Measurements from ENCODE around the gene MGME1. TPM values are rescaled to one million over a fixed set of nuclear protein-coding genes. Genes with fewer than 3 reads are reported as not detected.

MGME1 gene
- total and polyA plus RNA-seq, 2 of the 13 experiments (the other 11 are each of a cell fraction or from before 2014, with no cell fraction given) = 36.7 to 66.6 TPM

DNA sequence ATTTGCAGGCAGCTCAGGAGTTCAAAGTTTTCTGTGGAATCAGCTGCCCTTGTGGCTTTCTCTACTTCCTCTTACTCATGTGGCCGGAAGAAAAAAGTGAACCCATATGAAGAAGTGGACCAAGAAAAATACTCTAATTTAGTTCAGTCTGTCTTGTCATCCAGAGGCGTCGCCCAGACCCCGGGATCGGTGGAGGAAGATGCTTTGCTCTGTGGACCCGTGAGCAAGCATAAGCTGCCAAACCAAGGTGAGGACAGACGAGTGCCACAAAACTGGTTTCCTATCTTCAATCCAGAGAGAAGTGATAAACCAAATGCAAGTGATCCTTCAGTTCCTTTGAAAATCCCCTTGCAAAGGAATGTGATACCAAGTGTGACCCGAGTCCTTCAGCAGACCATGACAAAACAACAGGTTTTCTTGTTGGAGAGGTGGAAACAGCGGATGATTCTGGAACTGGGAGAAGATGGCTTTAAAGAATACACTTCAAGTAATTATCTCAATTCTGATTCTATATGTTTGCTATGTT lies 1.1 kb downstream of the MGME1 start (continued):
- TF ChIP-seq, protein P1, sequence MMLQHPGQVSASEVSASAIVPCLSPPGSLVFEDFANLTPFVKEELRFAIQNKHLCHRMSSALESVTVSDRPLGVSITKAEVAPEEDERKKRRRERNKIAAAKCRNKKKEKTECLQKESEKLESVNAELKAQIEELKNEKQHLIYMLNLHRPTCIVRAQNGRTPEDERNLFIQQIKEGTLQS (CRISPR knock-in tag; IDR thresholded peaks at IDR 0.05) = no peak
- TF ChIP-seq ZBTB3 (CRISPR knock-in tag; IDR thresholded peaks at IDR 0.05; ENCODE audit: borderline replicate concordance, low read depth) (no peak), ZNF451 (CRISPR knock-in tag; IDR thresholded peaks at IDR 0.05) (no peak), NR2F2 (IDR thresholded peaks at IDR 0.05; ENCODE audit: borderline replicate concordance, low read depth) (0 out of 2 replicates have a peak, but pooled peaks have one; percentile 46), GFI1 (CRISPR knock-in tag; IDR thresholded peaks at IDR 0.05; ENCODE audit: borderline replicate concordance) (peak; percentile 15; the same call in 1 of the 2 replicates), TRIM24 (CRISPR knock-in tag; IDR thresholded peaks at IDR 0.05) (no peak), ZNF747 (CRISPR knock-in tag; IDR thresholded peaks at IDR 0.05; ENCODE audit: borderline replicate concordance) (no peak), KDM6A (CRISPR knock-in tag; IDR thresholded peaks at IDR 0.05; ENCODE audit: low read depth) (no peak; the same call in 1 of the 2 replicates), ZNF484 (CRISPR knock-in tag; IDR thresholded peaks at IDR 0.05; ENCODE audit: borderline replicate concordance, low read depth) (no peak), ZNF17 (CRISPR knock-in tag; IDR thresholded peaks at IDR 0.05) (no peak)
- TF ChIP-seq, protein P2, sequence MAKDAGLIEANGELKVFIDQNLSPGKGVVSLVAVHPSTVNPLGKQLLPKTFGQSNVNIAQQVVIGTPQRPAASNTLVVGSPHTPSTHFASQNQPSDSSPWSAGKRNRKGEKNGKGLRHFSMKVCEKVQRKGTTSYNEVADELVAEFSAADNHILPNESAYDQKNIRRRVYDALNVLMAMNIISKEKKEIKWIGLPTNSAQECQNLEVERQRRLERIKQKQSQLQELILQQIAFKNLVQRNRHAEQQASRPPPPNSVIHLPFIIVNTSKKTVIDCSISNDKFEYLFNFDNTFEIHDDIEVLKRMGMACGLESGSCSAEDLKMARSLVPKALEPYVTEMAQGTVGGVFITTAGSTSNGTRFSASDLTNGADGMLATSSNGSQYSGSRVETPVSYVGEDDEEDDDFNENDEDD (CRISPR knock-in tag; IDR thresholded peaks at IDR 0.05; ENCODE audit: borderline replicate concordance) = no peak
- TF ChIP-seq, protein P3, sequence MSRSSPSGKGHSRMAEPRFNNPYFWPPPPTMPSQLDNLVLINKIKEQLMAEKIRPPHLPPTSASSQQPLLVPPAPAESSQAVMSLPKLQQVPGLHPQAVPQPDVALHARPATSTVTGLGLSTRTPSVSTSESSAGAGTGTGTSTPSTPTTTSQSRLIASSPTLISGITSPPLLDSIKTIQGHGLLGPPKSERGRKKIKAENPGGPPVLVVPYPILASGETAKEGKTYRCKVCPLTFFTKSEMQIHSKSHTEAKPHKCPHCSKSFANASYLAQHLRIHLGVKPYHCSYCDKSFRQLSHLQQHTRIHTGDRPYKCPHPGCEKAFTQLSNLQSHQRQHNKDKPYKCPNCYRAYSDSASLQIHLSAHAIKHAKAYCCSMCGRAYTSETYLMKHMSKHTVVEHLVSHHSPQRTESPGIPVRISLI (CRISPR knock-in tag; IDR thresholded peaks at IDR 0.05; ENCODE audit: borderline replicate concordance) = no peak
- TF ChIP-seq, protein P4, sequence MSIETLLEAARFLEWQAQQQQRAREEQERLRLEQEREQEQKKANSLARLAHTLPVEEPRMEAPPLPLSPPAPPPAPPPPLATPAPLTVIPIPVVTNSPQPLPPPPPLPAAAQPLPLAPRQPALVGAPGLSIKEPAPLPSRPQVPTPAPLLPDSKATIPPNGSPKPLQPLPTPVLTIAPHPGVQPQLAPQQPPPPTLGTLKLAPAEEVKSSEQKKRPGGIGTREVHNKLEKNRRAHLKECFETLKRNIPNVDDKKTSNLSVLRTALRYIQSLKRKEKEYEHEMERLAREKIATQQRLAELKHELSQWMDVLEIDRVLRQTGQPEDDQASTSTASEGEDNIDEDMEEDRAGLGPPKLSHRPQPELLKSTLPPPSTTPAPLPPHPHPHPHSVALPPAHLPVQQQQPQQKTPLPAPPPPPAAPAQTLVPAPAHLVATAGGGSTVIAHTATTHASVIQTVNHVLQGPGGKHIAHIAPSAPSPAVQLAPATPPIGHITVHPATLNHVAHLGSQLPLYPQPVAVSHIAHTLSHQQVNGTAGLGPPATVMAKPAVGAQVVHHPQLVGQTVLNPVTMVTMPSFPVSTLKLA (IDR thresholded peaks at IDR 0.05) = no peak
- TF ChIP-seq, protein P5, sequence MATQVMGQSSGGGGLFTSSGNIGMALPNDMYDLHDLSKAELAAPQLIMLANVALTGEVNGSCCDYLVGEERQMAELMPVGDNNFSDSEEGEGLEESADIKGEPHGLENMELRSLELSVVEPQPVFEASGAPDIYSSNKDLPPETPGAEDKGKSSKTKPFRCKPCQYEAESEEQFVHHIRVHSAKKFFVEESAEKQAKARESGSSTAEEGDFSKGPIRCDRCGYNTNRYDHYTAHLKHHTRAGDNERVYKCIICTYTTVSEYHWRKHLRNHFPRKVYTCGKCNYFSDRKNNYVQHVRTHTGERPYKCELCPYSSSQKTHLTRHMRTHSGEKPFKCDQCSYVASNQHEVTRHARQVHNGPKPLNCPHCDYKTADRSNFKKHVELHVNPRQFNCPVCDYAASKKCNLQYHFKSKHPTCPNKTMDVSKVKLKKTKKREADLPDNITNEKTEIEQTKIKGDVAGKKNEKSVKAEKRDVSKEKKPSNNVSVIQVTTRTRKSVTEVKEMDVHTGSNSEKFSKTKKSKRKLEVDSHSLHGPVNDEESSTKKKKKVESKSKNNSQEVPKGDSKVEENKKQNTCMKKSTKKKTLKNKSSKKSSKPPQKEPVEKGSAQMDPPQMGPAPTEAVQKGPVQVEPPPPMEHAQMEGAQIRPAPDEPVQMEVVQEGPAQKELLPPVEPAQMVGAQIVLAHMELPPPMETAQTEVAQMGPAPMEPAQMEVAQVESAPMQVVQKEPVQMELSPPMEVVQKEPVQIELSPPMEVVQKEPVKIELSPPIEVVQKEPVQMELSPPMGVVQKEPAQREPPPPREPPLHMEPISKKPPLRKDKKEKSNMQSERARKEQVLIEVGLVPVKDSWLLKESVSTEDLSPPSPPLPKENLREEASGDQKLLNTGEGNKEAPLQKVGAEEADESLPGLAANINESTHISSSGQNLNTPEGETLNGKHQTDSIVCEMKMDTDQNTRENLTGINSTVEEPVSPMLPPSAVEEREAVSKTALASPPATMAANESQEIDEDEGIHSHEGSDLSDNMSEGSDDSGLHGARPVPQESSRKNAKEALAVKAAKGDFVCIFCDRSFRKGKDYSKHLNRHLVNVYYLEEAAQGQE (IDR thresholded peaks at IDR 0.05; ENCODE audit: borderline replicate concordance in 1 of 2, low read depth in 1 of 2, low read length in 2 of 2) = no peak; a peak in 1 of 4 replicates

Measured in HepG2 (cell line).